Gastrocnemius medialis (tissue), 4 donors: ENCODE measurements around the gene PHKB.

Experiments
- POLR2A ChIP-seq, 2 donors: fragments of 450-650 bp; IDR thresholded peaks; one replicate each; pipeline ENCODE4 v1.6.1; 2017; ENCODE audit warnings: antibody characterized with exemption in 2 of 2, mild to moderate bottlenecking in 2 of 2, moderate library complexity in 2 of 2
- TF ChIP-seq, protein P1 (sequence below), 5 experiments: fragments of 450-650 bp in 3 of 5; fragments of 200-600 bp in 2 of 5; sonication (generic) in 2 of 5; IDR thresholded peaks in 4 of 5; conservative IDR thresholded peaks in 1 of 5; 1 replicate in 4 of 5; 2 replicates in 1 of 5; pipeline ENCODE4 v1.5.1; 2016 to 2019; ENCODE audit warnings: antibody characterized with exemption in 5 of 5, mild to moderate bottlenecking in 3 of 5, moderate library complexity in 3 of 5

GRCh38 chr16:47449788-47450187, 11.3 kb upstream of the PHKB start:
- TF ChIP-seq, protein P1, sequence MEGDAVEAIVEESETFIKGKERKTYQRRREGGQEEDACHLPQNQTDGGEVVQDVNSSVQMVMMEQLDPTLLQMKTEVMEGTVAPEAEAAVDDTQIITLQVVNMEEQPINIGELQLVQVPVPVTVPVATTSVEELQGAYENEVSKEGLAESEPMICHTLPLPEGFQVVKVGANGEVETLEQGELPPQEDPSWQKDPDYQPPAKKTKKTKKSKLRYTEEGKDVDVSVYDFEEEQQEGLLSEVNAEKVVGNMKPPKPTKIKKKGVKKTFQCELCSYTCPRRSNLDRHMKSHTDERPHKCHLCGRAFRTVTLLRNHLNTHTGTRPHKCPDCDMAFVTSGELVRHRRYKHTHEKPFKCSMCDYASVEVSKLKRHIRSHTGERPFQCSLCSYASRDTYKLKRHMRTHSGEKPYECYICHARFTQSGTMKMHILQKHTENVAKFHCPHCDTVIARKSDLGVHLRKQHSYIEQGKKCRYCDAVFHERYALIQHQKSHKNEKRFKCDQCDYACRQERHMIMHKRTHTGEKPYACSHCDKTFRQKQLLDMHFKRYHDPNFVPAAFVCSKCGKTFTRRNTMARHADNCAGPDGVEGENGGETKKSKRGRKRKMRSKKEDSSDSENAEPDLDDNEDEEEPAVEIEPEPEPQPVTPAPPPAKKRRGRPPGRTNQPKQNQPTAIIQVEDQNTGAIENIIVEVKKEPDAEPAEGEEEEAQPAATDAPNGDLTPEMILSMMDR (IDR thresholded peaks at IDR 0.05 in 4 of 5, conservative IDR thresholded peaks at IDR 0.05 in 1 of 5): no peak
- TF ChIP-seq POLR2A (IDR thresholded peaks at IDR 0.05): no peak
